DND-41 (cell line): Measurements from ENCODE around the gene KRT8.

Source experiments
- ATAC-seq: fragments of 200-7000 bp; cut with Tn5 transposase; 3 replicates; pipeline ENCODE4 v1.9.1; 2021; ENCODE audit warnings: low read depth; ENCODE audit not compliant: insufficient read depth
- DNase-seq: peaks from one replicate; pipeline ENCODE4 v3.0.0-alpha.2; 2020
- H2AFZ ChIP-seq: 2 replicates; pipeline ENCODE4 v1.6.0; 2012; ENCODE audit warnings: low read depth, low read length
- H3K27ac ChIP-seq: 2 replicates; pipeline ENCODE4 v1.5.1; 2012; ENCODE audit warnings: low read length, inconsistent platforms
- H3K27me3 ChIP-seq: fragments of 200-600 bp; sonication (generic); 2 replicates; pipeline ENCODE4 v1.6.0; 2012; ENCODE audit warnings: low read length, mild to moderate bottlenecking, inconsistent platforms; ENCODE audit not compliant: insufficient read depth, poor library complexity
- H3K36me3 ChIP-seq: 2 replicates; pipeline ENCODE4 v1.5.1; 2012; ENCODE audit warnings: low read length, inconsistent platforms; ENCODE audit not compliant: insufficient read depth
- H3K4me1 ChIP-seq: 2 replicates; pipeline ENCODE4 v1.5.1; 2012; ENCODE audit warnings: mild to moderate bottlenecking, low read length; ENCODE audit not compliant: insufficient read depth
- H3K4me2 ChIP-seq: 2 replicates; pipeline ENCODE4 v1.6.0; 2012; ENCODE audit warnings: mild to moderate bottlenecking, moderate library complexity, low read length, inconsistent platforms; ENCODE audit not compliant: insufficient read depth
- H3K4me3 ChIP-seq, 2 experiments: fragments of 200-600 bp in 1 of 2; shearing (Covaris generic) in 1 of 2; 2 replicates each; pipeline ENCODE4 v1.5.1; 2012 to 2016; ENCODE audit warnings: inconsistent platforms in 2 of 2, low read length in 2 of 2, mild to moderate bottlenecking in 2 of 2, low read depth in 1 of 2, moderate library complexity in 1 of 2
- H3K79me2 ChIP-seq: 2 replicates; pipeline ENCODE4 v1.6.0; 2012; ENCODE audit warnings: low read length, inconsistent platforms; ENCODE audit not compliant: insufficient read depth
- H3K9ac ChIP-seq: 2 replicates; pipeline ENCODE4 v1.6.0; 2012; ENCODE audit warnings: low read depth, mild to moderate bottlenecking, inconsistent platforms, low read length, moderate library complexity
- H3K9me3 ChIP-seq: 2 replicates; pipeline ENCODE4 v1.5.1; 2012; ENCODE audit warnings: low read length, moderate library complexity, mild to moderate bottlenecking, inconsistent platforms; ENCODE audit not compliant: insufficient read depth, severe bottlenecking
- H4K20me1 ChIP-seq: 2 replicates; pipeline ENCODE4 v1.6.0; 2012; ENCODE audit warnings: low read length; ENCODE audit not compliant: insufficient read depth
- EZH2 ChIP-seq: IDR thresholded peaks from 3 replicates; pipeline ENCODE4 v1.6.1; 2012; ENCODE audit warnings: borderline replicate concordance, low read depth, mild to moderate bottlenecking, moderate library complexity, low read length, inconsistent platforms; ENCODE audit not compliant: severe bottlenecking
- TF ChIP-seq, protein P1 (sequence below): IDR thresholded peaks from 2 replicates; pipeline ENCODE4 v1.5.1; 2012; ENCODE audit warnings: borderline replicate concordance, low read length, moderate library complexity, mild to moderate bottlenecking; ENCODE audit not compliant: poor library complexity, severe bottlenecking; ENCODE audit errors: extremely low read depth

KRT8 gene

DNA sequence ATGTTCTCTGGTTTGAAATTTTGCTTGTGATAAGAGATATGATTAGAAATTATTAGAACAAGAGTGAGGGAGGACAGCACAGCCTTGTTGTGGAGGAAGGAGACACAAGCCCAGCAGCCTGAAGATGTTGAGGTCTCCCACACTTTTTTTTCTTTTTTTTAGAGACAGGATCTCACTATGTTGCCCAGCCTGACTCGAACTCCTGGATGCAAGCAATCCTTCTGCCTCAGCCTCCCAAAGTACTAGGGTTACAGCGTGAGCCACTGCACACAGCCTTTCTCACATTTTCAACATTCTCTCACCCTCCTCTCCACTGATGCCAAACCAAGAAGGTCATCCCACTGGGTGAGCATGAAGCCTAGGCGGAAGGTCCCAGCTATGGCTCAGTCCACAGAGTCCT, 4.9 kb upstream of the KRT8 start:
- H2AFZ ChIP-seq = no peak overlapping the region
- no peaks in the 10 kb centered on the region for H3K4me1 ChIP-seq
- H3K9ac ChIP-seq = no peak overlapping the region
- H3K79me2 ChIP-seq = no peaks in the 10 kb centered on the region
- no peak overlapping the region for H3K27ac ChIP-seq
- DNase-seq (no peak), ATAC-seq (no peak)
- TF ChIP-seq, protein P1, sequence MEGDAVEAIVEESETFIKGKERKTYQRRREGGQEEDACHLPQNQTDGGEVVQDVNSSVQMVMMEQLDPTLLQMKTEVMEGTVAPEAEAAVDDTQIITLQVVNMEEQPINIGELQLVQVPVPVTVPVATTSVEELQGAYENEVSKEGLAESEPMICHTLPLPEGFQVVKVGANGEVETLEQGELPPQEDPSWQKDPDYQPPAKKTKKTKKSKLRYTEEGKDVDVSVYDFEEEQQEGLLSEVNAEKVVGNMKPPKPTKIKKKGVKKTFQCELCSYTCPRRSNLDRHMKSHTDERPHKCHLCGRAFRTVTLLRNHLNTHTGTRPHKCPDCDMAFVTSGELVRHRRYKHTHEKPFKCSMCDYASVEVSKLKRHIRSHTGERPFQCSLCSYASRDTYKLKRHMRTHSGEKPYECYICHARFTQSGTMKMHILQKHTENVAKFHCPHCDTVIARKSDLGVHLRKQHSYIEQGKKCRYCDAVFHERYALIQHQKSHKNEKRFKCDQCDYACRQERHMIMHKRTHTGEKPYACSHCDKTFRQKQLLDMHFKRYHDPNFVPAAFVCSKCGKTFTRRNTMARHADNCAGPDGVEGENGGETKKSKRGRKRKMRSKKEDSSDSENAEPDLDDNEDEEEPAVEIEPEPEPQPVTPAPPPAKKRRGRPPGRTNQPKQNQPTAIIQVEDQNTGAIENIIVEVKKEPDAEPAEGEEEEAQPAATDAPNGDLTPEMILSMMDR = no peak
- no peak for TF ChIP-seq EZH2
- H3K36me3 ChIP-seq = no peaks in the 10 kb centered on the region
- no peaks in the 10 kb centered on the region for H3K9me3 ChIP-seq
- H3K4me3 ChIP-seq = no peak overlapping the region
- H3K27me3 ChIP-seq = no peaks in the 10 kb centered on the region
- H4K20me1 ChIP-seq = 0 out of 2 replicates have a peak, but pooled peaks cover 3% of the 10 kb centered on the region
- no peak overlapping the region for H3K4me2 ChIP-seq

DNA sequence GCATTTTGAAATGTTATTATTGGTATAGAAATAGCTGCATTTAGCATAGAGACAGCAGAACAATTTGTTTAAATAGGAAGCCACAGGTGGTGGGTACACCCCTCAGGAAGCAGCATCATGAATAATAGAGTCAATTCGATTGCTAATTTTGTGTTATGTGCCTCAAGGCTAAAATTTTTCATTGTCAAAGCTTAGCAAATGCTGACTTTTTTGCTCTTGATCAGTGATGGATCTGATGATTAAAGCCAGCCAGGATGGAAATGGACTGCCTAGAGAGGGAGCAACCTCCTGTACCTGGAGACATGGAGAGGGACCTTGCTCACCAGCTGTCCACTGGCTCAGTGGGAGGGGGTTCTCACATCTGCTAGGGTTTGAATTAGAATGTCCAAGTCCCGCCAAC, 4.5 kb upstream of the KRT8 start:
- TF ChIP-seq, protein P1 = no peak
- no peak for TF ChIP-seq EZH2
- no peak for DNase-seq
- Histone ChIP-seq H3K27me3 (no peaks in the 10 kb centered on the region), H3K79me2 (no peaks in the 10 kb centered on the region), H2AFZ (no peak overlapping the region), H3K4me1 (no peaks in the 10 kb centered on the region), H3K9me3 (no peaks in the 10 kb centered on the region), H3K27ac (no peak overlapping the region), H3K36me3 (no peaks in the 10 kb centered on the region), H3K4me3 (no peak overlapping the region), H3K4me2 (no peak overlapping the region), H4K20me1 (0 out of 2 replicates have a peak, but pooled peaks cover 3% of the 10 kb centered on the region), H3K9ac (no peak overlapping the region)
- ATAC-seq = no peak

DNA sequence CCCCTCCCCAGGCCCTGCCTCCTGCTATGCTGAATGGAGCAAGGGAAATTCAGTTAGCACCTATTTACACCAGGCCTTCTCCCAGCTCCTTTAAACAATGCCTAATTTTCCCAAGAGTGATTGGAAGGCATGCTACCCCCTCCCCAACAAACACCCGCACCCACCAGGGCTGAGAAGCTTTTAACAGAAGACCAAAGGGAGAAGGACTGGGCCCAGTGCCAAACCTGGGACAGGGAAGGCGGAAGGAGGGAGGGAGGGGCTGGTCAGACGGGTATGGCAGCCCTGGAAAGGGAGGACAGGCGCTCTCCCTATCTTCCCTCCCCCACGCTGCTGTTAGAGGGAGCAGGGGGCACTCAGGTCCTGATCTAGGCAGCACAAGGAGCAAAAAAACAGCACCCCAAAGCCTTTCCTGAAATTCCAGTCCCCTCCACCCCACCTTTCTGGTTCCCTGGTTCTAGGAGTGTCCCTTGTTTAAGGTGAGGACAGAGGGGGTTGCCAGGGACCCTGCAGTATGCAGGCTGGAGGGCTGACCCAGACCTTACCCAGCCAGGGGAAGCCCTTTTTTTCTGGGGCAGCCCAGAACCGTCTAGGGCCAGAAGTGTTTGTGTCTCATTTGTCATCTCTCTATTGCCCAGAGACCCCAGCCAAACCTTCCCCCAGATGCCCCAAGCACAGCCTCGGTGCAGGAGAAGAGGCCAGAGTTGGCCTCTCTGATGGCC, 2.4 kb upstream of the KRT8 start:
- Histone ChIP-seq H3K4me3 (no peak overlapping the region), H3K79me2 (no peaks in the 10 kb centered on the region), H3K27me3 (peaks cover 4% of the 10 kb centered on the region), H4K20me1 (no peaks in the 10 kb centered on the region), H2AFZ (no peak overlapping the region), H3K9me3 (no peaks in the 10 kb centered on the region), H3K4me2 (no peak overlapping the region), H3K36me3 (no peaks in the 10 kb centered on the region), H3K9ac (no peak overlapping the region), H3K4me1 (no peaks in the 10 kb centered on the region), H3K27ac (no peak overlapping the region)
- ATAC-seq (no peak), DNase-seq (no peak)
- TF ChIP-seq EZH2 = no peak
- TF ChIP-seq, protein P1 = no peak

DNA sequence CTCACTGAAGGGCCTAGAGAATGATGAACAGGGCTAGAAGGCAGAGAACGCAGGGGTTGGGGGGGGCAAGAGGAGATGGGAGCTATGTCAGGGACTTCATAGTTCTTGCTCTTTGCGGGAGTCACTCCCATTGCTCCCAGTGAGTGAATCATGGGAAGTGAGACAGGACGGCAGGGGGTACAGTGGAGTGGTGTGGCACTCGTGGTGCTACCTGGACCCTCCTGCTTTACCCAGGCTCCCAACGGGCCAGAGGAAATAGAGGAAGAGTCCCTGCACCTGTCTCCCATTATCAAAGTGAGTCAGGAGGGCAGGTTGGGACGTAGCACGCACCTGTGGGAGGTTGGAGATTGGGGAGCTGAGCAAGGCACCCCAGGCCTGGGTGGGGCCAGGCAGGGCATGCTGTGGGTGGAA, 1.3 kb upstream of the KRT8 start:
- no peak overlapping the region for H3K27ac ChIP-seq
- ATAC-seq = no peak
- no peak overlapping the region for H3K9ac ChIP-seq

More for the DNA sequence above, 1.3 kb upstream of the KRT8 start:
- Histone ChIP-seq H3K79me2 (no peaks in the 10 kb centered on the region), H2AFZ (no peak overlapping the region), H4K20me1 (no peaks in the 10 kb centered on the region), H3K4me2 (no peak overlapping the region), H3K27me3 (peaks cover 4% of the 10 kb centered on the region), H3K4me1 (no peaks in the 10 kb centered on the region), H3K4me3 (no peak overlapping the region), H3K36me3 (no peaks in the 10 kb centered on the region), H3K9me3 (no peaks in the 10 kb centered on the region)
- TF ChIP-seq, protein P1 = no peak
- no peak for TF ChIP-seq EZH2
- DNase-seq = no peak
